HG03039 (cell line): ENCODE data around the gene ZAR1.

Source experiments
- ATAC-seq: cut with Tn5 transposase; IDR thresholded peaks from one replicate; pipeline ENCODE4 v1.9.1; 2021; ENCODE audit warnings: mild to moderate bottlenecking, moderate library complexity; ENCODE audit not compliant: unreplicated experiment

Gene ZAR1

DNA sequence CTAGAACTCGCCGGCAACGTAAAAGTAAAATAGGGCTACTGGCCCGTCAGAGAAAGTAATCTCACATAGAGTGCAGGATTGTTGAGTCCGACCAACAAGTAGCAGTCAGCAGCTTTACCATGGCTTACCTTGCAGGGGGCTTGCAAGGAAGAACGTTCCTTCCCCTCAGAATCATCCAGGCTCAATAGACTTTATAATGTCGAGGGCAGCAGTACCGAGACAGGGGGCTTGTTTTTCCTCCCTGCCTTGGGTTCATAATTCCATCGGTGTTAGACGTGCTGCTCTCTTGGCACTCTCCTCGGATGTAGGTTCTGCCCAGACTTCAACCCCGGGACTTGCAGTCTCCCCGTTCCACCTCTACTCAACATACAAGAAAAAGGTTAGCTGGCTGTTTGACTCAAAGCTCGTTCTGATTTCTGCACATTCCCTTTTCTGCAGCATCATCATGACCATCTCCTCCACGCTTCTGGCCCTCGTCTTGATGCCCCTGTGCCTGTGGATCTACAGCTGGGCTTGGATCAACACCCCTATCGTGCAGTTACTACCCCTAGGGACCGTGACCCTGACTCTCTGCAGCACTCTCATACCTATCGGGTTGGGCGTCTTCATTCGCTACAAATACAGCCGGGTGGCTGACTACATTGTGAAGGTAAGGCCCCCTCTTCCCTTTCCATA is 5.4 kb upstream of the ZAR1 start:
- ATAC-seq, result no peak

DNA sequence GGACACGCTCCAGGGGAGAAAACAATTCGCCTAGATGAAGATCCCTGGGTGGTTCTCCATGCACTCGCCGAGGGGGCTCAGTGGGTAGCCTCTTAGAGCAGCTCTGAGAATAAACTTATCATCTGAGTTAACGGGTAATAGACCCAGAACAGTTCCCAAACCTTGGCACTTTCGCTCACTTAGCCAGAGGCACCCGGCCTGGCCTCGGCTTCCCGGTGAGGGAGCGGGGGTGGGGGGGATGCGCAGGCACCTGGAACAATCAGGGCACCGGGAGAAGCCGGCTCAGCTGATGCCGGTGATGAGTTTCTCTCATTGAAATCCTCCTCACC is 405 bp upstream of the ZAR1 start:
- ATAC-seq, result no peak

DNA sequence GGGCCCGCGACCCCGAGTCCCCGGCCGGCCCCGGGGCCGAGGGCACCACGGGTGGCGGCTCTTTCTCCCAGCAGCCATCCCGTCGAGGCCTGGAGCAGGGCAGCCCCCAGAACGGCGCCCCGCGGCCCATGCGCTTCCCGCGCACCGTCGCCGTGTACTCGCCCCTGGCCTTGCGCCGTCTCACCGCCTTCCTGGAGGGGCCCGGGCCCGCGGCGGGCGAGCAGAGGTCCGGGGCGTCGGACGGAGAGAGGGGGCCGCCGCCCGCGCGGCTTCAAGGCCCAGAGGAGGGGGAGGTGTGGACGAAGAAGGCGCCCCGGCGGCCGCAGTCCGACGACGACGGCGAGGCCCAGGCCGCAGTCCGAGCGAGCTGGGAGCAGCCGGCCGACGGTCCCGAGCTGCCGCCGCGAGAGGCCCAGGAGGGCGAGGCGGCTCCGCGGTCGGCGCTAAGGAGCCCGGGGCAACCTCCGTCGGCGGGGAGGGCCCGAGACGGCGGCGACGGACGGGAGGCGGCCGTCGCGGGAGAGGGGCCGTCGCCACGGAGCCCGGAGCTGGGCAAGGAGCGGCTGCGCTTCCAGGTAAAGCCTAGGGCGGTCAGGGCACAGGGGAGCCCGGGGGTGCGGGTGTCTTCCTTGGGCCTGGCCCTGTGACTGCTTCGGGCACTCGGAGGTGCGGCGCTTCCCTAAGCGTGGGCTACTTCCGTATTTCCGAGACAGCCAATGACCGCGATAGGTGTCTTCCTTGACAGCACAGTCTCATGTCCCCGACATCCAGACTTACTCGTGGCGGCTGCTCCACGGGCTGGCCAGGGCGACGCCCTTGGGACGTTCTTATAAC is 845 bp downstream of the ZAR1 start:
- ATAC-seq, result no peak

DNA sequence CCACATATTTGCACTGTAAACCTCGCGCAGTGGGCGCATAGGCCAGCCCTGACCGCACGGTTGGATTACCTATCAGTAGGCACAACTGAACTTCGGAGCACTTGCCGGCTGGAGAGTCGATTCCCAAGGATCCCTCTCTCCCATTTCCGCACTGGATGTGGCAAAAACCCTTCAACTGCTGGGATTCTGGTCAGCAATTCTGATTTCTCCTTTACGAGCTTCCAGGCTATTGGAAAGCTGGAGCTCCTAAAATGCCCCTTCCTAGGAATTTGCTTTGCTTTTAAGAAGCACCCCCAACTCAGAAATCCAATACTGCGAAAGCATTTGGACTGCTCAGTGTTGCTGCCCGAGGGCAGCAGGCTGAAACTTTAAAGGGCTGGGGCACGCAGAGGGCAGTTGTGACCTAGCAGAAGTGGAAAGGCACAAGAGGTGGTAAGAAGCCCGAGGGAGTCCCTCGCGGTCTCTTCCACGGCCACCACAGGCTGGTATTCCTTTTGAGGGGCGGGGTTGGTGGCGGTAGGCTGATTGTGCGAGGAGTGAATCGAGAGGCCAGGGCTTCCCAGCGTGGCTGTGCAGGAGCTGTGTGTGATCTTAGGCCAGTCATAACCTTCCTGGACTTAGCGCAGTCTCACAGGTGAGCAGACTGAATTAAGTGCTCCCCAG is 1.6 kb downstream of the ZAR1 start:
- no peak for ATAC-seq

DNA sequence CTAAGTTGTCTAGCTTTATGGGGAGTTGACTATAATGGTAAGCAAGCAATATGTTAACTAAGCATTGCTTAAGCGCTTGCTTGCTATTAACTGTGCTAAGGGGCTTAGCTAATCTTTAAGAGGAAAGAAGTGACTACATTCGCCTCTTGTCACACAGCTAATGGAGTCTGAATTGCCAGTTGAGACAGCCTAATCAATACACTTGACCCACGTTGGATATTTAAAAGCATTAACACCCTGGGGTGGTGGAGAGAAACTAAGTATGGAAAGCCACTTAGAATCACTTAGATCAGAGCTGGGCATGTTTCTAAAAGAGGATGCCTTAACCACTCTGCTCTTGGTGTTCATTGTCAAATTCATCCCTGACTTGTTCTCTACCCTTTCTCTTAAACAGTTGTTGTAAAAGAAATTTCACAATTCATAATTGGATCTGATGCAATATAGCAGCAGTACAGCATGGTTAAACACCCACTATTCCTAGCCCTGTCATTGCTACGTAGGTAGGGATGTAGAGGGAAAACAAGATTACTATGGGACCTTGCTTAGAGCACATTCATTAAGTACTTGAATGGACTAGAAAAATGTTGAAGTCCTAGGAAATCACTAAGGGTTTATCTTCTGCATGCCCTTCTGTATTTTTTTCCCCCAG is 3.5 kb downstream of the ZAR1 start:
- ATAC-seq, result no peak

DNA sequence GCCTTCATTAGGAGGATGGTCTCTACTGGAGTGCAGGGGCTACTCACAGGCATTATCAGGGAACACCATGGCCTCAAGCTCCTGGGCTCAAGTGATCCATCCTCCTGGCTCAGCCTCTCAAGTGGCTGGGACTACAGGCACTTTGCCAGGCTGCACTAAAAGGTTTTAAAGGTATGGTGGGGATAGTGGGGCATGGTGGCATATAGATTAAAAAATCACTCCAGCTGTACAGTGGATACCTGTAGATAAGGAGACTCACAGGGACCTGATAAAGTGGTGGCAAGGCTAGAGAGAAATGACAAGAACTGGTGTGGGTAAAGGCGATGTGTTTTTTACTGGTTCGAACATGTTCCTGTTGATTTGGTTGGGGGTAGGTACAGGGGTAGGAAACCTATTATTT is 5.9 kb downstream of the ZAR1 start:
- no peak for ATAC-seq

DNA sequence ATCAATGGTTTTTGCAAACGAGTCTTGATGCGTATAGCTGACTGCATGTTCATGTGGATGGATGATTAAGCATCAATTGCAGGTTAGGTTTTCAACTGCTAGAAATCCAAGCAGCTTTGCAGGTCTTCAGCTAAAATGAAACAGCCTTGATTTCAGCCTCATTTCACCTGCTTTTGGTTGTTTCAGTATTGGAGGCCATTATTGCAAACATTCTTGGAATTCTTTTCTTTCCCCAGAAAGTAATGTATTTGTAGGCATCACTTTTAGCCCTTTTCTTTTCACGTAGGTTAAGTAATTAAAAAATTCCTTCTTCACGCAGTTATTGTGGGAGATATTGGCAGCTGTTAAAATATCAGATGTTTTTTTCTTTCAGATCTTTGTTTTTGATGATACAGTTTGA is 8.8 kb downstream of the ZAR1 start:
- ATAC-seq, result no peak

DNA sequence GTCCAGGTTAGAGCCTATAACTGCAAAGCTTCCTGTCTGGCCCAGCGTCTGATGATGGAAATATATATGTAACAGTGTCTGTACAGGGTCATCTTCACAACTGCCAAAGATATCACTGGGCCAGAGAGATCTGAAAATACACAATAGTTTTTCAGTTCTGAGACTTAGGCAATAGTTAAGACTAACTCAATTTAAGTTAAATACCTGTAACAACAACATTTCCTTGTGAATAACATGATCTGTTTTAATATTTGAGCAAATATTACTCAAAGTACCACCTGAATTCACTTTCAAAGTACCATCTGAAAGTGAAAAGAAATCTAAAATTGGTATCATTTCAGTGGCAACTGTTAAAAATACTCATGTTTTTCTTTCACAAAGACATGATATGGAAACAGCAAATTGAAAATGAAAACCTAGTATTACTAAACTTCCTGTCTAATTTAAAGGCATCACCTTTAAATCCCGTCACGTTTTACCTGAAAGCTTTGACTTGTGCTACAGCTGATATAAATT is 9.6 kb downstream of the ZAR1 start:
- ATAC-seq, result peak; percentile 59

DNA sequence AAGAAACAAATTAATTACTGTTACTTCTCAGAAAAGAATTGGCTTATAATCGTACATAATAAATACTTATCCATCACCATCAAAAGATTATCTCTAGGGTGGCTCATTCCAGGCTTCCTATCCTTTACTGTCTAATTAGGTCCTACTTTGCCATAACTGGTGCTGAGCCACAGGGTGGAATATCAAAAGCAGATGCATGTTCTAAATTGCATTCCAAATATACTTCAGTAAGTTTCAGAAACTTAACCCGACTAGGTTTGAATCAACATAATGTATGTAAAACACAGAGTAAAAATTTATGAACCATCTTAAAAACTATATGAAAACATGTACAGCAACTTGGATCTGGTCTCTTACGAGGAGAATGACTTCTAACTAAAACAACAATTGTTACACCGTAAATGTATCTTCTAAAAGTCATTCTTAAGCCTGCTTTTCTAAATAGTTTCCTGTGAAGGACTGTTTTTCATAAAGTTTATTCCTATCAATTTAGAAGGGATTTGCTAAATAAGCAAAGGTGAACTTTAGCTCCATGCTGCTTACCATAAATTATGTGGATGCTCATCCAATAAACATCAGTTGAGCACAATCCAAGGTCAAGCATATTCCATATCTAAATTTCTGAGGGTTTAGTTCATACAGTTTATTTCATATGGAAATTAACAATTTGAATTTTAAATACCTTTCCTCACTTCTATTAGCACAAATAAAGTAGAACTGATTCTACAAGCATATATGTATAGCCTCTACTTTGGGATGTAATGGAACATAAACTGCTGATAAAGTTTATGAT is 13.4 kb downstream of the ZAR1 start:
- ATAC-seq, result no peak

DNA sequence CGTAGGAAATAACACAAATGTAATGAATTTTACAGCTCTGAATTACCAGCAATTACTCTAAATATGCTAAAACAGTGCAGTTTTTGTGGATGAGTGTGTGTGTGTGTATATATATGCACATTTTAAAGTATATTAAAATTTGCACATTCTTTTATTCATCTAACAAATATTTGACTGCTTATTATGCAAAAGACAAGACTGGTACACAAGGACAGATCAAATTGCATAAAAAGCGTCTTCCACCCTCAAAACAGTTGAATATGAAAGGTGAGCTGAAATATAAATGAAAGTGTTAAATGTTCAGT is 13.9 kb downstream of the ZAR1 start:
- ATAC-seq, result no peak

DNA sequence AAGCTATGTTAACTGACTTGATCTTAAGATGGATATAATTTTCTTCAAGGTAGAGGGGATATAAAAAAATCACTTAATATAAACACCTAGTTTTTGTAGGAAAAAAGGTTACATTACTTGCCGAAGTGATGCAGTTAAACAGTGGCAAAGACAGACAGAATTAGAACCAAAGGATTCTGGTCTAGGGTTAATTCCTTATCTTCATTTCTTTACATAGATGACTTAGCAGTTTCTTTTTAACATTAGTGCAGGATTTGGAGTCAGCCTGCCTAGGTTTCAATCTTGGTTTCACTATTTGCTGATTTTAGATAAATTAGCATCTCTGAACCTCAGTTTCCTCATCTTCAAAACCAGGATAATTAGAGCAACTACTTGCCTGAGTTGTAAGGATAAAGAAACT is 14.3 kb downstream of the ZAR1 start:
- ATAC-seq, result no peak

DNA sequence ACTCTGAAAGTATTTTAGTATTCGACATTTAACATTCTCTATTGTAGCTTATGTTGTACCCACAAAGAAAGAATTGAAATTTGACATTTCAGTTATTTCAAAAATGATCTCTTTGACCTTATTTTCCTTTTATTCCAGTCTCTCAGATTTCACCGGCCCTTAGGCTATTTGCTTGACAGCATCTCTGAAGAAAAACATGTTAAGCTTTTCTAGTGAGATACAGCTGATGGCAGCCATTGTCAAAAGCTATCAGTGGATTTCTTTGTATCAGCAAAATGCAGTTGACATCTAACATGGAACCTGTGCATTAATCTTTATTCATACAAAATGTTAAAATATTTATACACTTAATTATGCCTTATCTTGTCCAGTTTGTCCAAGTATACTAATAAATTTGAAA is 16.7 kb downstream of the ZAR1 start:
- no peak for ATAC-seq

DNA sequence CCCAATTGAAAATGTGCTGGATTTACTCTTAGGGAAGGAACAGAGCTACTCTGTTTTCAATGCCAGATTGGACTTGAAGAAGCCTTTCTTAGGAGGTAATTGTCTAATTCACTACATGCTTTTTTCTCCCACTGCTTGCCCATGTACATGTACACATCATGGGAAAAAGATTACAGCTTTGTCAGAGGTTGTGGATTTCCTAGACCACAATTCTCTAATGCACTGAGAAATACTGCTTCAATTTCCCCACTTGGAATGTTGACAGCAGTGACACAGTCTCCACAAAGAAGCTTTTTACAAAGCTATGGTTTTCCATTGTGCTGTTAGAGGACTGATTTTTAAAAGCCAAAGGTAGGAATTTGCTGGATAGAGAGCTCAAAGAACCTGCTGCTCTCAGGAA is 19.5 kb downstream of the ZAR1 start:
- ATAC-seq, result no peak

DNA sequence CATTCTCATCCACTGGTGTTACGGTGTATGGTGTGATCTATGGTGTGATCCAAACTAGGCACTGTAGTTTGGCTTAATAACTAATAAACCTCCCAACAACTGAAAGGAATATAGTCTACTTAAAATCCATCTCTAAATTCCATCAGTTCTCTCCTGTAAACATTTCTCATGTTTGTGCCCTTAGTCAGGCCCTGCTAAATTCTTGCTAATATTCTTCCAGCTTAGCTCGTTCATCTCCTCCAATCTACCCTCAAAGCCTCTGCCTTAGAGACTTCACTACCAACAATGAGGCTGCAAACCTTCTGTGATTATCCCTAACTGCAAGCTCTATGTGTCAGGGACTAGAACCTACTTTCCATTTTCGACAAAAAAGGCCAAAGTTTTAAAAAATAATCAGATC is 28.1 kb downstream of the ZAR1 start:
- ATAC-seq, result no peak

DNA sequence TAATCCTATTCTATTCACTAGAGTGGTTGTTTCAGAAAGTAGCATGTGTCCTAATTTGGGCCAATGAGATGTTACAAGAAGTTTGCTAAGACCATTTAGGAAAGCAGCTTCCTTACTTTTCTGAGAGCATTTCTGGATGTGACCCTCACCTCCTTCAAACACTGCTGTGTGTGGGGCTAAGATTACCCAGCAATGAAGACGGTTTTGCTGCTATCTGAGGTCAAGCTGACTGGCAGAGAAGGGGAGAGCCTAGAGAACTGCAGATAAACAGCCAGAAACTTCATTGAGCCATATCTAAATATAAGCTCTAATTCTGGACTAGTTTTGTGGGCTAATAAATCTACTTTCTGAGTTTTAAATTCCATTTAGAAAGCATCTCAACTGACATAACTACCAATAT is 36.4 kb downstream of the ZAR1 start:
- ATAC-seq, result no peak

DNA sequence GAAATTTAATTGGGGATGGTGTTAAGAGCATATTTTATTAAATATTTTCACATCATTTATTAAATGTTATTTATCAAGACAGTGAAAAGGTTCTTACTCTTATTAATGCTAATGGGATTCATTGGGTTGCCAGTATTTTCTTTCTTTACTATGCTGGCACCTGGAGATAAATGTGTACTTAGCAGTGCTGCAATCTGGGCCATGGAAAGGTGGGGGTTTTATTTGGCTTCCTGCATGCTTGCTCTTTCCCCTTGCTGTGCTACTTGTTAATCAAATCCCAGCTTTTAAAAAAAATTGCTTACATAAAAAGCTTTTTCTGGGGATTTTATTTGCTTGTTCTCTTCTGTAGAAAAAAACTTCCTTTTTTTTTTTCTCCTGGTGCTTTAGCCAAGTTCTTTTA is 48.3 kb downstream of the ZAR1 start:
- no peak for ATAC-seq

DNA sequence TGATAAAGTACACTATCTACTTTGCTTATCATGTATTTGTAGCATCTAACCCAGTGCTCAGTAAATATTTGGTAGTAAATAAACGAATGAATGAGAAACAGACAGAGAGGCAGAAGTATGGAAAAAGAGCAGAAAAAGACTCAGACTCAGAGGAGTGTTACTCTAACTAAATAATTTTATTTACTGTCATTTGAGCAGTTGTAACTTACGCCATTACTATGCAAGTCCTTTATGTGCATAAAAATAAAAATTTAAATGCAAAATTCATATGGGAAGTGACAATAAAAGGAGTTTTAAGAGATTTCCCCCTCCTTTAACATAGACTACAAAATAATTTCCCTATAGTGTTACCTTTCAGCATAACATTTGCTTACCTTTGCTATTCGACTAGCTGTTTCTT is 49.5 kb downstream of the ZAR1 start:
- ATAC-seq, result no peak

DNA sequence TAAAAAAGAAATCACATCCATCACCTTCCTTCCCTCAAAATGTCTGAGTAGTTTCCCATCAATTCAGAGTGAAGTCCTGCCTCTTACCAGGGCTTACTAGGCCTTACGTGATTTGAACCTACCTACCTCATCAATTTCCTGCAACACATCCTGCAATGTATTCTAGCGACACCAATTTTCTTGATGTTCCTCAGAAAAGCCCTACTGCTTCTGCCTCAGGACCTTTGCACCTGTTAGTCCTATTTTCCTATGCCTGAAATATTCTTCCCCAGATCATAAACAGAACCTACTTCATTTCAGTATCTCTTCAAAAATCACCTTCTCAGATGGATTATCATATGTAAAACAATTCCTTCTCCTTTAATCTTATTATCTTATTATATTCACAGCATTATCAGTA is 52.8 kb downstream of the ZAR1 start:
- no peak for ATAC-seq

DNA sequence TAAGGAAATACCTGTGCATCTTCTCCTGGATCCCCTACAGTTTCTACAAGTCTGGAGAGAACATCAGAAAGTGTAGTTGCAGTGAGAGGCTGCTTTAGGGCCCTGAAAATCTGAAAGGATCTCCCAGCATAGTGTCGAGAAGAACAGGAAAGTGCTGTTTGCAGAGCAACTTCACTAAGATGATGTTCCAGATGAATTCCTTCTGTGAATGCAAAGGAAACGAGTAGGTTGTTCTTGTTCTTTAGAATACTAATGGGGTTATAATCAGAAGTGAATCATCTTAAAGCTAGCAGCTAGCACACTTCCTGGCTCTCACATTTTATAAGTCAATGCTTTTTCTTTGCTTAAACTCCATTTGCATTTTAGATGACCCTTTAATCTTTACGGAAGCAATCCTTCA is 53.7 kb downstream of the ZAR1 start:
- ATAC-seq, result no peak
